Measurements from ENCODE around the gene ERBB4. TPM values are rescaled to one million over a fixed set of nuclear protein-coding genes. Genes with fewer than 3 reads are reported as not detected.

ERBB4 gene
- total and polyA plus RNA-seq, 7 donors, result 0.07 to 7.5 (median 2.0) TPM

- no peak for ATAC-seq
- no peak for TF ChIP-seq CTCF (IDR thresholded peaks at IDR 0.05)
- intact Hi-C loops (cut with DNase I), result no loop called here
- H3K9me3 ChIP-seq, result no peaks in the 10 kb centered on the region
- no peaks in the 10 kb centered on the region for H3K4me1 ChIP-seq
- H3K27ac ChIP-seq, result no peak overlapping the region
- no peaks in the 10 kb centered on the region for H3K27me3 ChIP-seq (ENCODE audit: insufficient read depth in 3 of 3, low read length in 2 of 3)
- H3K36me3 ChIP-seq (ENCODE audit: insufficient read depth in 1 of 2, low read depth in 1 of 2), result no peaks in the 10 kb centered on the region
- no peak for DNase-seq
- WGBS, 3 donors, result 82 to 92% (median 90%) methylated on average over 3 of the region's 3 CpGs
- no peak overlapping the region for H3K4me3 ChIP-seq
Measured at GRCh38 chr2:211514049-211514448, 1024.6 kb downstream of the ERBB4 start.

- ATAC-seq, result no peak
- Histone ChIP-seq H3K27me3 (ENCODE audit: insufficient read depth in 3 of 3, low read length in 2 of 3) (no peaks in the 10 kb centered on the region), H3K27ac (no peak overlapping the region), H3K9me3 (no peaks in the 10 kb centered on the region), H3K36me3 (ENCODE audit: insufficient read depth in 1 of 2, low read depth in 1 of 2) (no peaks in the 10 kb centered on the region), H3K4me3 (no peak overlapping the region), H3K4me1 (no peaks in the 10 kb centered on the region)
- intact Hi-C loops (cut with DNase I), result no loop called here
- no peak for DNase-seq
- no peak for TF ChIP-seq CTCF (IDR thresholded peaks at IDR 0.05)
- 28 to 57% (median 49%) methylated on average over 3 of the region's 3 CpGs for WGBS, 3 donors
Measured at GRCh38 chr2:211513446-211513845, 1025.2 kb downstream of the ERBB4 start.

GRCh38 chr2:211512806-211513205, 1025.8 kb downstream of the ERBB4 start:
- intact Hi-C loops (cut with DNase I), result no loop called here
- DNase-seq (no peak), ATAC-seq (no peak)
- Histone ChIP-seq H3K9me3 (no peaks in the 10 kb centered on the region), H3K27me3 (ENCODE audit: insufficient read depth in 3 of 3, low read length in 2 of 3) (no peaks in the 10 kb centered on the region), H3K4me1 (no peaks in the 10 kb centered on the region), H3K36me3 (ENCODE audit: insufficient read depth in 1 of 2, low read depth in 1 of 2) (no peaks in the 10 kb centered on the region), H3K4me3 (no peak overlapping the region), H3K27ac (no peak overlapping the region)
- 61 to 69% (median 65%) methylated on average over 3 of the region's 3 CpGs for WGBS, 3 donors
- TF ChIP-seq CTCF (IDR thresholded peaks at IDR 0.05), result no peak

- intact Hi-C loops (cut with DNase I), result no loop called here
- H3K36me3 ChIP-seq (ENCODE audit: insufficient read depth in 1 of 2, low read depth in 1 of 2), result no peaks in the 10 kb centered on the region
- peaks cover 3% of the 10 kb centered on the region for H3K9me3 ChIP-seq
- ATAC-seq, result no peak
- no peaks in the 10 kb centered on the region for H3K27me3 ChIP-seq (ENCODE audit: insufficient read depth in 3 of 3, low read length in 2 of 3)
- DNase-seq, result no peak
- H3K4me3 ChIP-seq, result no peak overlapping the region
- H3K4me1 ChIP-seq, result no peaks in the 10 kb centered on the region
- no peak overlapping the region for H3K27ac ChIP-seq
- TF ChIP-seq CTCF (IDR thresholded peaks at IDR 0.05), result no peak
Measured at GRCh38 chr2:211503856-211504255, 1034.7 kb downstream of the ERBB4 start.

- Histone ChIP-seq H3K36me3 (ENCODE audit: insufficient read depth in 1 of 2, low read depth in 1 of 2) (no peaks in the 10 kb centered on the region), H3K9me3 (peaks cover 3% of the 10 kb centered on the region), H3K4me1 (no peaks in the 10 kb centered on the region), H3K27me3 (ENCODE audit: insufficient read depth in 3 of 3, low read length in 2 of 3) (no peaks in the 10 kb centered on the region), H3K27ac (no peak overlapping the region), H3K4me3 (no peak overlapping the region)
- intact Hi-C loops (cut with DNase I), result no loop called here
- no peak for TF ChIP-seq CTCF (IDR thresholded peaks at IDR 0.05)
- ATAC-seq, result no peak
- DNase-seq, result no peak
- WGBS, 3 donors, result 92 to 97% (median 93%) methylated on average over 4 of the region's 4 CpGs
Measured at GRCh38 chr2:211503198-211503597, 1035.4 kb downstream of the ERBB4 start.
